Endothelial cell of umbilical vein (primary cell): Measurements from ENCODE around the gene AGAP3. TPM values are rescaled to one million over a fixed set of nuclear protein-coding genes. Genes with fewer than 3 reads are reported as not detected.

Experiments
- BruUV-seq: library from RNA; stranded (reverse); fragments of 400-500 nt; replicated peaks from 2 replicates; lab custom pipeline; 2021; lab: Mats Ljungman, UMichigan
- CTCF ChIA-PET: fragments of 300-600, 350-600 bp; sonication (Branson Sonifier 250); formaldehyde crosslinking; loops from one replicate; lab custom pipeline; 2021; ENCODE audit warnings: antibody characterized with exemption, inconsistent platforms; lab: Charles Lee
- POLR2A ChIA-PET: fragments of 300-600, 350-600 bp; sonication (Branson Sonifier 250); formaldehyde crosslinking; loops from one replicate; lab custom pipeline; 2021; ENCODE audit warnings: antibody characterized with exemption, inconsistent platforms; lab: Charles Lee
- DNase-seq: peaks from one replicate; pipeline ENCODE4 v3.0.0-alpha.2; 2011; ENCODE audit warnings: low read depth, low spot score
- FAIRE-seq: peaks from 2 replicates; lab custom pipeline; 2011; peaks lifted over from hg19 to GRCh38; lab: Jason Lieb, UNC
- H2AFZ ChIP-seq: 2 replicates; pipeline ENCODE4 v1.6.0; 2012; ENCODE audit warnings: low read depth, low read length, control low read depth, inconsistent platforms
- H3K27ac ChIP-seq: 2 replicates; pipeline ENCODE4 v1.5.1; 2011; ENCODE audit warnings: low read depth, mild to moderate bottlenecking, control low read depth, low read length, moderate library complexity; ENCODE audit not compliant: insufficient read depth
- H3K27me3 ChIP-seq, 2 experiments: 2 replicates each; pipeline versions ENCODE4 v1.6.0 to v1.6.1; 2011; ENCODE audit warnings: low read length in 2 of 2, mixed read lengths in 1 of 2; ENCODE audit not compliant: control insufficient read depth in 2 of 2, insufficient read depth in 2 of 2
- H3K36me3 ChIP-seq, 2 experiments: 2 replicates in 1 of 2; 3 replicates in 1 of 2; pipeline ENCODE4 v1.5.1; 2011; ENCODE audit warnings: low read length in 2 of 2, mild to moderate bottlenecking in 1 of 2, moderate library complexity in 1 of 2; ENCODE audit not compliant: control insufficient read depth in 2 of 2, insufficient read depth in 2 of 2; ENCODE audit errors: extremely low read depth in 1 of 2
- H3K4me1 ChIP-seq: 3 replicates; pipeline ENCODE4 v1.5.1; 2011; ENCODE audit warnings: mild to moderate bottlenecking, low read length; ENCODE audit not compliant: control insufficient read depth, insufficient read depth; ENCODE audit errors: extremely low read depth
- H3K4me2 ChIP-seq: 2 replicates; pipeline ENCODE4 v1.6.1; 2011; ENCODE audit warnings: low read length, control low read depth, mixed read lengths; ENCODE audit not compliant: insufficient read depth
- H3K4me3 ChIP-seq, 3 experiments: fragments of 200-600 bp in 1 of 3; sonication (generic), shearing (Covaris generic) in 1 of 3; replicated peaks in 1 of 3; 2 replicates each; pipeline ENCODE4 v1.5.1; 2011 to 2016; ENCODE audit warnings: control low read depth in 3 of 3, low read length in 3 of 3, mild to moderate bottlenecking in 2 of 3, inconsistent platforms in 1 of 3, low read depth in 1 of 3, moderate library complexity in 1 of 3; ENCODE audit not compliant: insufficient read depth in 1 of 3
- H3K79me2 ChIP-seq: 2 replicates; pipeline ENCODE4 v1.6.0; 2012; ENCODE audit warnings: low read length, inconsistent platforms; ENCODE audit not compliant: control insufficient read depth, insufficient read depth
- H3K9ac ChIP-seq: replicated peaks from 2 replicates; pipeline ENCODE3; 2011; ENCODE audit warnings: low read length, control low read depth; ENCODE audit not compliant: insufficient read depth; ENCODE audit errors: extremely low read depth
- H3K9me1 ChIP-seq: replicated peaks from 3 replicates; pipeline ENCODE4 v1.6.0; 2011; ENCODE audit warnings: mild to moderate bottlenecking, low read length; ENCODE audit not compliant: control insufficient read depth, insufficient read depth; ENCODE audit errors: extremely low read depth
- H3K9me3 ChIP-seq: replicated peaks from 2 replicates; pipeline ENCODE4 v1.5.1; 2012; ENCODE audit warnings: low read length, inconsistent platforms; ENCODE audit not compliant: control insufficient read depth, insufficient read depth
- H4K20me1 ChIP-seq: replicated peaks from 2 replicates; pipeline ENCODE3; 2011; ENCODE audit warnings: mild to moderate bottlenecking, low read length; ENCODE audit not compliant: control insufficient read depth, insufficient read depth; ENCODE audit errors: extremely low read depth
- CTCF ChIP-seq, 2 donors: IDR thresholded peaks; 1 replicate in 1 of 2; 2 replicates in 1 of 2; pipeline ENCODE4 v1.5.1; 2011; ENCODE audit warnings: low read length in 2 of 2, mild to moderate bottlenecking in 2 of 2, moderate library complexity in 2 of 2, control low read depth in 1 of 2, inconsistent platforms in 1 of 2, low read depth in 1 of 2; ENCODE audit not compliant: insufficient read depth in 1 of 2; ENCODE audit errors: extremely low read depth in 1 of 2
- MAX ChIP-seq: IDR thresholded peaks from 2 replicates; pipeline ENCODE4 v1.6.1; 2011; ENCODE audit not compliant: insufficient read depth, insufficient read length
- dilution Hi-C: fragments of 300-500 bp; cut with MboI; formaldehyde crosslinking; loops from one replicate; pipeline ENCODE4 v1.15.0; 2019; ENCODE audit warnings: low sequenced_read_pairs; ENCODE audit not compliant: extremely low pct_ligation_motif_present
- intact Hi-C: fragments of 100-400 bp; cut with micrococcal nuclease; formaldehyde crosslinking; loops from one replicate; pipeline ENCODE4 v1.10.0; 2022
- polyA plus RNA-seq, 4 experiments: library from polyadenylated mRNA; depleted of rRNA in 3 of 4; stranded (reverse) in 3 of 4; unstranded in 1 of 4; fragments of >200 nt; gene quantifications; 2 replicates each; pipeline versions ENCODE4 v1.2.1 to v1.2.3, GENCODE V29; 2011 to 2012; ENCODE audit warnings: missing spikeins in 1 of 4
- total RNA-seq: library from RNA; stranded (reverse); gene quantifications from 2 replicates; pipeline ENCODE4 v1.2.3, GENCODE V29; 2021

AGAP3 gene
- total and polyA plus RNA-seq, 2 donors (not counting 3 experiments of a cell fraction or from before 2014, with no cell fraction given): 171 to 174 TPM

DNA sequence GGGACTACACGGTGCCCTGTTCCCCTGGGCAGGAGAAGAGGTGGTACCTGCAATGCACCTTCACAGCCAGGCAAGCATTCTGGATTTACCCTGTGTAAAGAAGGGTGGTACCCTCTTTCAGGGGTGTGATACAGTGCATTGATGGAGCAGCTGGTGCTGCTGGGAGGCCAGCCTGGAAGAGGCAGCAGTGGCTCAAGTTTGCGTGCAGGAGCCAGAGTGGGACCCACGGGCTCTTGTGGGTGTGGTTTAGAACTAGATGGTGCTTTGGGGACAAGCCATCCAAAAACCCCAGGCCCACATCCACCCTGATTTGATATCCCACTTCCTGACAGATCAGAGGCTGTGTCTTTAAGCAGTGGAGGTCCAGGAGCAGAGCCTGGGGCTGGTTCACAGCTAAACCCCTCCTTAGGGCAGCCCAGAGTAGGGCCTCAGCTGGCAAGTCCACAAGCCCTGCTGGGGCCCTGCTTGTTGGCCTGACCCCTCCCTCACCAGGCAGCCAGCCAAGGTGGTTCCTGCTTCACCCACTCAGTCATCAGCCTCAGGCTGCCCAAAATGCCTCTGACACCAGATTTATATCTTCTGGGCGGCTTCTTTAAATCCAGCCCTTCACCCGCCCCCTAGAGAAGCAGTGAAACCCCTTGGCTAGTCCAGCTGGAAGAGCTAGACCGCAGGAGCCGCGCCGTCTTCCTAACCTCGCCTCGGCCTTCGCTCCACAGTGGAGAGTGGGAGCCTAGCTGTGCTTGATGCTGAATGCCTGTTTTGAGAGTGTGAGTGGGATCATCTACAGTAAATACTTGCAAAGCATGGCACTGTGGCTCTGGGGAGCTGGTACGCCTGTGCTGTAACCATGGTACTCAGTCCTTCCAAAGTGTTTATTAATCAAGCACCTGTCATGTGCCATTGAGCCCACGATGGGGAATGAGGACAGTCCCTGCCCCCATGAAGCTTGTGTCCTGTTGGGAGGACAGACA, 39.4 kb upstream of the AGAP3 start:
- peaks cover 0 to 4% of the 10 kb centered on the region in 2 experiments for H3K27me3 ChIP-seq
- H4K20me1 ChIP-seq: no peaks in the 10 kb centered on the region
- H3K4me3 ChIP-seq: no peak overlapping the region
- intact Hi-C loops (no loop called here), dilution Hi-C loops (no loop called here)
- no peaks in the 10 kb centered on the region for H3K79me2 ChIP-seq
- POLR2A ChIA-PET: no interaction called here
- TF ChIP-seq CTCF (IDR thresholded peaks at IDR 0.05; ENCODE audit: extremely low read depth in 1 of 2, insufficient read depth in 1 of 2, low read depth in 1 of 2, low read length in 2 of 2): no peak
- no peak for TF ChIP-seq MAX
- H2AFZ ChIP-seq: no peak overlapping the region
- BruUV-seq: no TSS peak
- CTCF ChIA-PET: interaction anchor here (1.0 to 1.6 kb wide), 2 partner anchors 12 to 19 kb away, joined by 4 to 5 read pairs; partner anchors contain the start of genes ABCB8 and SLC4A2
- H3K27ac ChIP-seq: no peak overlapping the region
- no peaks in the 10 kb centered on the region for H3K9me1 ChIP-seq
- DNase-seq (no peak), FAIRE-seq (no peak)
- H3K4me2 ChIP-seq: no peak overlapping the region
- no peaks in the 10 kb centered on the region for H3K9me3 ChIP-seq
- H3K4me1 ChIP-seq: no peaks in the 10 kb centered on the region
- no peak overlapping the region for H3K9ac ChIP-seq
- H3K36me3 ChIP-seq: no peaks in the 10 kb centered on the region
